ENCODE data around the gene PGGHG. TPM values are rescaled to one million over a fixed set of nuclear protein-coding genes. Genes with fewer than 3 reads are reported as not detected.
A peak's percentile ranks its signal among the peaks of the same experiment; 100 is the strongest.
"Not testable (repeated sequence)": the region's sequence is repeated elsewhere in the genome, so short reads cannot be mapped to it uniquely, and the experiment has no call there.

Gene PGGHG
- polyA plus RNA-seq, 5 donors, result 12.3 to 27.9 (median 18.1) TPM

GRCh38 chr11:326842-327580 lies 38.1 kb downstream of the PGGHG start:
- DNase-seq, result peak in 1 of 2 donors; percentile 62

- DNase-seq, result no peak
Measured at GRCh38 chr11:327581-327923, 38.6 kb downstream of the PGGHG start.

- DNase-seq, result no peak
Measured at GRCh38 chr11:328012-328411, 39.1 kb downstream of the PGGHG start.

GRCh38 chr11:328516-329100 lies 39.7 kb downstream of the PGGHG start:
- DNase-seq, result not testable (repeated sequence)

GRCh38 chr11:329886-330253 lies 40.9 kb downstream of the PGGHG start:
- DNase-seq, result no peak

- DNase-seq, result no peak
Measured at GRCh38 chr11:330307-330693, 41.4 kb downstream of the PGGHG start.

- DNase-seq, result no peak
Measured at GRCh38 chr11:330694-331357, 41.9 kb downstream of the PGGHG start.

GRCh38 chr11:331358-332060 lies 42.6 kb downstream of the PGGHG start:
- no peak for DNase-seq

GRCh38 chr11:332651-333480 lies 43.9 kb downstream of the PGGHG start:
- no peak for DNase-seq

- not testable (repeated sequence) for DNase-seq
Measured at GRCh38 chr11:333616-334263, 44.8 kb downstream of the PGGHG start.

- DNase-seq, result peak in 1 of 2 donors; percentile 40
Measured at GRCh38 chr11:334264-334994, 45.5 kb downstream of the PGGHG start.

- DNase-seq, result peak in 1 of 2 donors; percentile 66
Measured at GRCh38 chr11:335779-336658, 47.1 kb downstream of the PGGHG start.

- DNase-seq, result no peak
Measured at GRCh38 chr11:336659-337198, 47.8 kb downstream of the PGGHG start.

GRCh38 chr11:337711-338110 lies 48.8 kb downstream of the PGGHG start:
- DNase-seq, result no peak

GRCh38 chr11:339963-340362 lies 51.0 kb downstream of the PGGHG start:
- DNase-seq, result no peak

- no peak for DNase-seq
Measured at GRCh38 chr11:340539-341512, 51.9 kb downstream of the PGGHG start.

- DNase-seq, result no peak
Measured at GRCh38 chr11:342328-342727, 53.4 kb downstream of the PGGHG start.
